UCSD-AML1 (cell line): Measurements from ENCODE around the gene HGFAC.
"Not testable (repeated sequence)": the region's sequence is repeated elsewhere in the genome, so short reads cannot be mapped to it uniquely, and the experiment has no call there.

Source experiments
- DNase-seq: peaks from one replicate; lab custom pipeline; 2025; ENCODE audit not compliant: unreplicated experiment; lab: John Stamatoyannopoulos, UW

Gene HGFAC

GRCh38 chr4:3440979-3441500 is 728 bp upstream of the HGFAC start:
- DNase-seq = no peak

GRCh38 chr4:3442460-3442958 is 741 bp downstream of the HGFAC start:
- no peak for DNase-seq

GRCh38 chr4:3442959-3443749 is 1.4 kb downstream of the HGFAC start:
- peak; percentile 64 for DNase-seq

- no peak for DNase-seq
Observed at GRCh38 chr4:3443750-3444309, 2.1 kb downstream of the HGFAC start.

GRCh38 chr4:3444351-3445110 is 2.8 kb downstream of the HGFAC start:
- no peak for DNase-seq

- DNase-seq = no peak
Observed at GRCh38 chr4:3445111-3445820, 3.5 kb downstream of the HGFAC start.

- no peak for DNase-seq
Observed at GRCh38 chr4:3445829-3446545, 4.2 kb downstream of the HGFAC start.

GRCh38 chr4:3446631-3447320 is 5.0 kb downstream of the HGFAC start:
- no peak for DNase-seq

GRCh38 chr4:3447431-3448395 is 5.9 kb downstream of the HGFAC start:
- DNase-seq = no peak

GRCh38 chr4:3449047-3449573 is 7.3 kb downstream of the HGFAC start:
- DNase-seq = no peak

- DNase-seq = no peak
Observed at GRCh38 chr4:3449574-3450534, 8.1 kb downstream of the HGFAC start.

- DNase-seq = no peak
Observed at GRCh38 chr4:3450643-3451042, 8.9 kb downstream of the HGFAC start.

- no peak for DNase-seq
Observed at GRCh38 chr4:3451956-3452355, 10.2 kb downstream of the HGFAC start.

- DNase-seq = no peak
Observed at GRCh38 chr4:3452376-3452775, 10.6 kb downstream of the HGFAC start.

GRCh38 chr4:3455596-3455995 is 13.8 kb downstream of the HGFAC start:
- DNase-seq = not testable (repeated sequence)

GRCh38 chr4:3458371-3458770 is 16.6 kb downstream of the HGFAC start:
- DNase-seq = no peak

- DNase-seq = not testable (repeated sequence)
Observed at GRCh38 chr4:3459156-3459555, 17.4 kb downstream of the HGFAC start.
